GM18498 (cell line): ENCODE results near the gene NFIX.

Experiments
- ATAC-seq: cut with Tn5 transposase; IDR thresholded peaks from one replicate; pipeline ENCODE4 v1.9.1; 2021; ENCODE audit warnings: mild to moderate bottlenecking, moderate library complexity; ENCODE audit not compliant: unreplicated experiment

The NFIX gene

DNA sequence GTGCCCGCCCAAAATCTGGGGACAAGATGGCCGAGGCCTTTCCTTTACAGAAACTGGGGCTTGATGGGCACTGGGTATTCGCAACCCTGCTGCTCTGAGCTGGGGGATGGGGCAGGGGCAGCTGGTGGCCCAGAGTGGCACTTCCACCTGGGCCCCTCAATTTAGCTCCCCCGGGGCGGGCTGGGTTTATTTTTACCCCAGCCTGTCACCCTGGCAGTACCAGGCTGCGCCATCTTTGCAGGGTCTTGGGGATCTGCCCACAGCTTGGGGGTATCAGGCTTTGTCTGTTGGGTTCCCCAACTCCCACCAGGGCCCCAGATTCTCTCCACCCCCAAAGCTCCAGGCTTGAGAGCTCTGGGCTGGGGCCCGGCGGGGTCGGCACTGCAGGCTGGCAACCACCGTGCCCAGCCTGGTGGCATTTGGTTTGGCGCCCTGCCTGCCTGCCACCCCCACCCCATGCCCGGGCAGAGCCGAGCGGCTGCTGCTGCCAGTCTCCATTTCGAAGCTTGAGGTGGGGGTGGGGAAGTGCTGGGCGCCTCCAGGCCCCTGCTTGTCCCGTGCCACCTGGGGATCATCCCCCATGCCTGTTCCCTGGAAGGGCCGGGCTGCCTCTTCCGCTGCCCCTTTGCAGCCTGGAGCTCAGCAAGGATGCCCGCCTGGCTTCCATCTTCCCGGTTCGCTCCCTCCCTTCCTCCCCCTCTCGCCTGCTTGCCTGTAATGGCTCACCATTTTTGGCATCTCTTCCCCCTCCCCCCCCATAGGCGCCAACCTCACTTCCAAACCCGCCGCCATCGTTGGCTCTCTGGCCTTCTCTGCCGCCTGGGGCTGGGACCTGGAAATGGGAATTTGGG is 11.4 kb downstream of the NFIX start:
- ATAC-seq: no peak

DNA sequence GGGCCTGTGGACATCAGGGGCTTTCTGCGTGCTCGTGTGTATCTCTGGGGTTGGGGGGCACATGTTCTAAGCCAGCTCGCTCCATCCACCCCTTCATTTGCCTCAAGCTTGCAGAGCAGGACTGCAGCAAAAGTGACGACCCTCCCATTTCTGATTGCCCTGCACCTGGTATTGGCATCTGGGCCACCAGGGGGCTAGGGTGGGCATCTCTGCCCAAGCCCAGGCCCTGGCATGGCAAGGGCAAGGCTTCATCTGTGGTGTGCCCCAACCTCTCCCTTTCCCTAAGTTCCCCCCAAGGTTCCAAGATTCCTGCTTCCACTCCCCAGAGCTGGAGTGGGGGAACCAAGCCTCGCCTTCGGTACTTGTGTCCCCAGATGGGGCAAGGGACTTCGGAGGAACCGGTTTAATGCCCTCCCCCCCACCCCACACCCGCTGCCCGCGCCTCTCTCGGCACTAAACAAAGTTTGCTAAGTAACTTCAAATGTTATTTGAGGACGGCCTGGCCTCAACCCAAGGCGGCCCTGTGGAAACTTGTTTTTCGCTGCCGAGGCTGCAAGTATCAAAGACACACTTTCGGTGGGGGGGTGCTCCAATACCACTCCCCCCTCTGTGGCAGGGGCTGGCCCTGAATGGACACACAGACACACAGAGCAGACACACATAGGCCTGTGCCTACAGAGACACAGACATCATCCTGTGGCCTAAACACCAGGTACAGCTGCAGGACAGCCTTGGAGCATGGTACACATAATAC is 12.2 kb downstream of the NFIX start:
- ATAC-seq: no peak

DNA sequence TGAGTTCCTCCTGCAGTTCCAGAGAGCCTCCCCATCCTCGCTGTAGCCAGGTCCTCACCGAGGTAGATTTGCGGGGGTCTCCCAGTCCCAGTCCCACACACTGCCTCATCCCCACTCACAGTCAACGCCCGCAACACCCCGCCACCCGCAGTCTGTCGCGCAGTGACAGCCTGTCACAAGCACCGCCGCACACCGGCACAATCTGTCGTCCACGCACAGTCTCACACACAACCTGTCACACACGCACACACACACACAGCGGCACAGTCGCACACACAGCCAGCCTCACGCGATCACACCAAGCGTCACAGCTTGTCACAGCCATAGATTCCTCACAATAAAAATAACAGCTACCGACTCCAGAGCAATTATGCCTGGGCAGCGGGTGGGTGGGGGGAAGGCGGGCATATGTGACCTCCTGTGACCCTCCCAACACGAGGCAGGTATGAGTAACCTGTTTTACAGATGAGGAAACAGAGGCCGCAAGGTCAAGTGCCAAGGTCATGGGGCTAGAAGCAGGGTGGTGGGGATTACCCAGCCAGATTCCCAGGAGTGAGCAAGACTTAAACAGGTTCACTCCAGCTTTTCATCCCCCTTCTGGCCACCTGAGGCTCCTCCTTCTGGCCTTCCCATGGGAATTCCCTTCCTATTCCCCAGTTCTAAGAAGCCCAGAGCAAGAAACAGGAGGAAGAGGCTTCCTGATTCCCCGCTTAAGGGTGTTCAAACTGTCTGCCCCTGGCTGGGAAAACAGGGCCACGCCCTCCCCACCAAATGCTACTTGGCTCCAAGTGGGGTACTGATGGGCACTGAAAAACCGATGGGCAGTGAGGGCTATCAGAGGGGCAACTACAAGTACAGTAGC is 13.9 kb downstream of the NFIX start:
- no peak for ATAC-seq

DNA sequence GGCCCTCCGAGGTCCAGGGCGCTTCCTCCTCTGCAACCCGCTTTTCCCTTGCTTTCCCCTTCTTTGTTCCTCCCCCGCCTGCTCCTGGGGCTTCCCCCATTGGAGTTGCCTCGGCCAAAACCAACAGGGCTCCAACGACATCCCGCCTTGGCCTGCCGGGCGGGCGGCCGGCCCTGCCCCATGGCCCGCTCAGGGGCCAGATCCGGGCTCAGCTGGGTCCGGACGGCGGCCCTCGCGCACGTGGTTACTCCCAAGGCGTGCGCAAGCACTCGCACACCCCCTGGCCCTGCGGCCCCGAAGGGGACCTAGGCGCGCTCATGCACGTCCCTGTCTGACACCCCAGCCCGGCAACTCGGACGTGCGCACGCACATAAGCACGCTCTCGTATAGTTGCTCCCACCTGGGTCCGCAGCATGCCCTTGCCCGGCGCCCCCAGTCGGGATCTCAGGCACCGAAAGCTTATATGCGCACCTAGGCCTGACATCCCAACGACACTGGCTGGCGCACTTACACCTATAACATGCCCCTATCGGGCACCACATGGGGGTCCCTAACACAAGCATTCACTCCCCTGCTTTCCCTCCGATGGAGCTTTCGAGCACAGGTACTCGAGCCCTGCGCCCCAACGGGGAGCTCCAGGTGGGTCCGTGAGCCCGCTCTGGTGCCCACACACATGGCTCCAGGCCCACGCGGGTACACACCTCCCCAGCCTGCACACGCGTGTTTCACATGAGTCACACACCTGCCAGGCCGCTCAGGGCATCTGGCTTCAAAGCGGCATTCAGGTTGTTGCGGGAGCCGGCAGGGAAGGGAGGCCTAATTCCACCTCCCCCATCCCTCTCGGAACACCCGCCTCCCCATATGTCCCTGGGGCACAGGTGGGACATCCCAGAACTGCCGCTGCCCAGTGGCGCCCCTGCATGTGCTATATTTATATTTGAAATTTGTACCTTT is 15.0 kb downstream of the NFIX start:
- ATAC-seq: no peak

DNA sequence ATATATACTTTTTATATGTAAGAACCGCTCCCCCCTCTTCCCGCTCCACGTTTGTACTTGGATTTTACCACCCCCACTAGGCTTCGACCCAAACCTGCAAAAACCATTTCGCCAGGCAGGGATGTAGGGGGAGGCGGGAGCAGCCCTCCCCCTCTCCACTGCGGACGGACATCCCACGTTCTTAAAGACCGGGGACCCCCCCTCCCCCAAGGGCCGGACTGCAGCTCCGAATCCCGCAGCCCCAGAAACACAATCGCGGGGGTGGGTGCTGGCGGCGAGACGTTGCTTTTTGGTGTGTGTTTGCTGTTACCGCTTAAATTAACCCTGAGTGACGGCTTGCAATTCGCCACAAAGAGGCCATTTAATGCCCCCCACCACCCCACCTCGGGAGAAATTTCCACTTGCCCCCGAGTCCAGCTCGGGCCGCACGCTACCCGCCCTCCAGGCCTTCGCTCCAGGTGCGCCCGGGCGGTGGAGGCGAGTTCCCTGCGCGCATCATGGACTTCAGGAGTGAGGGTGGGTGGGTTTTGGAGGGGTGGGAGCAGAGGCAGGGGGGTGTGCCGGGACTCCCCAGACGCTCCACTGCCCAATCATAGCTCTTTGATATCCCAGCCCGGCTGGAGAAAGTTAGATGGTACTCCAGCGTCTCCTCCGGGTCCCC is 15.8 kb downstream of the NFIX start:
- no peak for ATAC-seq

DNA sequence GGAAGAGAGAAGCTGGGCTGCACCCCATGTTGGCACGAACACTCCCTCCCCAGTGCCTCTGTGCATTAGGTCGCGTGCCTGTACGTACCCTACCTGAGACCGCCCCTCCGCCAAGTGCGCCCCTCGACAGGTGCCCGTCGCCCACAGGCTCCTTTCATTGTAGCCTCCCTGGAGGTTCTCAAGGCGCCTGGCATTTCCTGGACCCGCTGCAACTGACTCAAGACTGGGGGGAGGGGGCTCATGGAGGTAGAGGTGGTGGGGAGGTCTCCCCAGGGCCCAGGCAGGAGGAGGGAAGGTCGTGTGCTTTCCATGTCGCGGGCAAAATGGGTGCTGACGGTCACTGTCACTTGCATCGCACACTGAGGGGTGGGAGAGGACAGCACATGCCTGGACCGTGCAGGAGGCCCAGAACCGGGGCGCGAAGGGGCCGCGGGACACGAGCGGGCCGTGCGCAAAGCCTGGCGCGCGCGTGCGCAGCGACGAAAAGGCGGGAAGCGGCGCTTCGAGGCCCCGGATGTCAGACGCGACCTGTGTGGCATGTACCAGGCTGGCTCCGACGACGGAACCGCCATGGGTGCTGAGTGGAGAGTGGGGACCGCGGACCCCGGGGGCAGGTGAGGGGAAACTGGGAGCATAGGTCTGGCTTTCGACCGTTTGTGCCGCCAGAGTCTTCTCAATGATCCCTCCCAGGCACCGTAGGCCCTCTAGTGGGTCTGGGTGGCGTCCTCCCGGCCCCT is 16.5 kb downstream of the NFIX start:
- no peak for ATAC-seq

DNA sequence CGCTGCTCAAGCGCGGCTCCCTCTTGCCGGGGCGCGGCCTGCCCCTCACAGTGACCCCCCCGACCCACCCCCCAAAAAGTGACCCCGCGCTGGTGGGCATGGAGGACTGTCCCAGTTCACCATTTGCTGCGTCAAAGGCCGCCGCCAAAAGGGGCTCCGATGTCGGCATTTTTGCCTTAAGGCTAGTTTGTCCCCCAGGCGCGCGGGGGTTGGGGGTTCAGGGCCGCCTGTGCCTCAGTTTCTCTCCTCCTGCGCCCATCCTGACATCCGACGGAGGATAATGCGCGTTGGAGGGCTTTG is 17.1 kb downstream of the NFIX start:
- ATAC-seq: no peak

DNA sequence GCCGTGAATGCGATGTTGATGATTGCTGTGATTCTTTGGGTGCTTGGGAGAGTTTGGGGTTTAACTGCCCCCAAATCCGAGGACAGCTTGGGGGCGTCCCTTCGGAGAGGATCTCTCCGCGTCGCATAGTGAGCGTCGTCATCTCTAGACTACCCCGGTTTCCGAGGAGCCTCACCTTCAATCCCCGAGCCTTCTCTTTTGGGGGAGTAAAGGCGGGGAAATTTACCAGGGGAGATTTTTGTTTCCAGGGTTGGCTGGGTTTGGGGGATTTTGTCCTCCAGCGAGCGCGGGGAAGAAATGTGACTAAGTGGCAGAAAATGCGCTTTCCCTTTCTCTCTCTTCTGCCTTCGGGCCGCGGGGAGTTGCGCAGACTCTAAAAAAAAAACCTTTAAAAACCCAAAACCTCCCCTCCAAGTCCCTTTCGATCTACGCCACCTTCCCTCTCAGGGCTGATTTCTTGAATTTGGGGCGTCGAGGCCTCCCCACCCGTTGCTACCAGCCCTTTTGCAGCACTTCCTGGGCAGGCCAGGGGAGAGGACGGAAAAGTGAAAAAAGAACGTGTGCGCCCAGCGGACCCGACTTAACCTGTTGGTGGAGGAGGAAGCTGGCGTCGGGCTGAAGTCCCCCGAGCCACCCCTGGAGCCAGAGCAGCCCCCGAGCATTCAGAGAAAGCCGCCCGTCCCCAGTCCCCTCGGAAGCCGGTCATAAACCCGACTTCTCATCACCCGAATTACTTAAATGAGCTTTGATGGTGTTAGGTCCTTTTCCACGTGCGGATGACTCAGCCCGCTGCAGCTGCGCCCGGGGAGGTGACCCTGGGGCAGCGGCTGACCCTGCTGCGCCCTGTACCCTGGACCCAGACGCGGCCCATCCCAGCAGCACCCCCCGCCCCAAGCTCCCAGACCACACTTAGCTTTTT is 17.7 kb downstream of the NFIX start:
- no peak for ATAC-seq

DNA sequence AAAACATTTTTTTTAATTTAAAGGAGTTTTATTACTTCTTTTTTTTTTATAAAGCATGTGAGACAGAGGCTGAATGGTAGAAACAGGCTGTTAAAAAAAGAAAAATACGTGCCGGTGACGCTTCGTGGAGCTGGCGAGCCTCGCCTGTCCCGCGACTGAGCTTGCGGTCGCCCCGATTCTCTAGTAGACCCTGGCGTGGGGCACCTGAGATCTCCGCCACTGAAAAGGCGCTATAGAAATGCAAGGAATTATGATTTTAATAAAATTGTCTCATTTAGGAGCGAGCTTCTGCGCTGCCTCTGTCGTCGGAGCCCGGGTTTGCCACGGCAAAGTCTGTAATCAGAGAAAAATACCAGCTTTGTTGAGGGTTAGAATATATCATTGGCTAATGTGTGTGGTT is 18.4 kb downstream of the NFIX start:
- no peak for ATAC-seq

DNA sequence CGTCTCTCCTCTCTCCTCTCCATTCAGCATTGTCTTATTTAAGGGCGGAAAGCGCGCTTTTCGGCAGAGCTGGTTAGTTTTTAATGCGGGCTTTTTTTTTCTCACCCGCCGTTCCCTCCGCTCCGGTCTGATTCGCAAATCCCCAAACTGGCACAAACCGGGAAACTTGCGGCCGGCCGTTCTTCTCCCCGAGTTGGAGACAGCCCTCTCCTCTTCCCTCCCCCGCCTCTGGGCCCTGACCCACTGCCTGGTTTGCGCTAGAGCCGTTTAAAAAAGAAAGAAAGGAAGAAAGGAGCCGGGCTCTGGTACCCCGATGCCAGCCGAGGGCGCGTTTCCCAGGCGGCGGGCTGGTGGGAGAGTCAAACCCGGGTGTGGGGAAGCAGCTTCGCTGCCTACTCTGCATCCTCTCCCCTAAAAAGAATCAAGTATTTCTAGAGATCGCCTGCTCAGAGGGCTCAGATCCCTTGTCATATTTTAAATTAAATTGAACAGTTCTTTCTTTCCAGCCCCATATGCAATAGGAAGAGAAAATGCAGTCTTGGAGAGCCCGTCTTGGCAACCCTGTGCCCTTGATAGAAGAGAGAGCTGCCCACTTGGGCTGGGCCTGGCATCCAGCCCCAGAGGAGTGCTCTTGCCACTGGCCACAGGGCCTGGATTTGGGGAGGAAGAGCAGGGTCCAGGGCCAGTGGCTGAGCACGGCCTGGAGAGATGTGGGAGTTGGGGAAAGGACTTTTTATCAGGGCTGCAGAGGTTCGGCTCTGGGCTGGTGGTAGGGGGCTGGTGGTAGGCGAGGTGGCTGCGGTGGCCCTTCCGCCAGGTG is 19.0 kb downstream of the NFIX start:
- no peak for ATAC-seq

DNA sequence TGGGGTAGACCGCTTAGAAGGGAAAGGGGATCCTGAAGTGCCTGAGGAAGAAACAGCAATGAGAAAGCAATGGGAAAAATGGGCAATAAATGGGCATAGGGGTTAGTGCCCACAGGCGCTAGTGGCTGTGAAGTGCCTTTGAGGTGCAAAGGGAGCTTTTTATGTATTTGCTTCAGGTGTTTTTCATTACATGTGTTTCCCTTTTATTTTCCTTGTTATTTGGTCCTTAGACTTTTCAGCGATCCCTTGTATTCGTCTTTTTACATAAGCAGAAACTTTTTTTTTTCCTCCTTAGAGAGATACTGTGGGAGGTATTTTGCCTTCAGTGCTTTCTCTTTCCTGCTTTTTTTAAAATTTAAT is 19.6 kb downstream of the NFIX start:
- ATAC-seq: no peak

DNA sequence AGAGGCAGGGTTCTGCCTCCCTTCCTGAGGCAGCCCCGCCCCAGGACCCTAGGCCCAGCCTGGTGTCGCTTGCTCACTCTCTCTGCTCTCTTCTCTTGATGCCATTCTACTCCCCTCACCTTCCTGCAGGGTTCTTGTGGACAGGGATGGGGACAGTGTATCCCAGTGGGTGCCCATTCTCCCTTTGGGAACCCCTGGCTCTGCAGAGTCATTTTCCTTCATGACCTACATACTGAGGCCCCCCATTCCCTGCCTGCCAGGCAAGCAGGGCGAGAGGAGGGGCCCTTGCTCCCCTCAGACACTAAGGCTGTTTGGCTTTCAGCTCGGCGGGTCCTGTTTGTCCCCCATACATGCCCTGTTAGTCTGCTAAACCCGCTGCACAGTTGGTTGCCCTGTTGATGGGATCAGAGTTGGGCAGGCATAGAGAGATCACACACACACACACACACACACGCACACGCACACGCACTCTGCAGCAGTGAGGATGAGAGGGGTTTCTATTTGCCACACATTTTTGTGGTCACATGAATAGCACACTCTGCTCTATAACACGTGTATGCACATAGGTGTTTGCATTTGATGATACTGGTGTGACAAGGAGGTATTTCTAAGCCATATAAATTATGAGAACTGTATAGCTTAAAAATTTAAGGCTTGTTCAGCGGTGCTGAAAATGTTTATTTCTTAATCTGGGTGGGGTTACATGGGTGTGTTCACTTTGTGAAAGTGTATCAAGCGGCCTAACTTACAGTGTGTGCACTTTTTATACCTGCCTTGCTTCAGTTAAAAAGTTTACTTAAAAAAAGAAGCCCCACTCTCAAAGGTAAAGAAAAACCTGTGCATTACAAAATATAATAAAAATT is 20.3 kb downstream of the NFIX start:
- ATAC-seq: no peak

DNA sequence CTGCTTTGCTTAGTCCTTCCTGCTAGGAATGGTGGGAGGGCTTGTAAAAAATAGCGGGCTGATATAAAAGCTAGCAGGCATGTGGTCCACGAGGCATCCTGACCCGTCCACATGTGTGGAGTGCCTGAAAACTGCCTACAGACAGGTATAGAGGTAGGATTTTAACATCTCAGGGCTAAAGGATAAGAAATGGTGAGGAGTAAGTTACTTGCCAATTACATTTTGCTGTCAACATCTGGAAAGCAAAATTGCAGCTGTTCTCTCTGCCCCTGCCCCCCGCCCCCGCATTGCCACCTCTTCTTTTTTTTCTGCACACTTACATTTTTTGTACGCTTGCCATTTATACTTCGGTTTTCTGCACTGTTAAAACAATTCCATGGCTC is 21.0 kb downstream of the NFIX start:
- ATAC-seq: no peak

DNA sequence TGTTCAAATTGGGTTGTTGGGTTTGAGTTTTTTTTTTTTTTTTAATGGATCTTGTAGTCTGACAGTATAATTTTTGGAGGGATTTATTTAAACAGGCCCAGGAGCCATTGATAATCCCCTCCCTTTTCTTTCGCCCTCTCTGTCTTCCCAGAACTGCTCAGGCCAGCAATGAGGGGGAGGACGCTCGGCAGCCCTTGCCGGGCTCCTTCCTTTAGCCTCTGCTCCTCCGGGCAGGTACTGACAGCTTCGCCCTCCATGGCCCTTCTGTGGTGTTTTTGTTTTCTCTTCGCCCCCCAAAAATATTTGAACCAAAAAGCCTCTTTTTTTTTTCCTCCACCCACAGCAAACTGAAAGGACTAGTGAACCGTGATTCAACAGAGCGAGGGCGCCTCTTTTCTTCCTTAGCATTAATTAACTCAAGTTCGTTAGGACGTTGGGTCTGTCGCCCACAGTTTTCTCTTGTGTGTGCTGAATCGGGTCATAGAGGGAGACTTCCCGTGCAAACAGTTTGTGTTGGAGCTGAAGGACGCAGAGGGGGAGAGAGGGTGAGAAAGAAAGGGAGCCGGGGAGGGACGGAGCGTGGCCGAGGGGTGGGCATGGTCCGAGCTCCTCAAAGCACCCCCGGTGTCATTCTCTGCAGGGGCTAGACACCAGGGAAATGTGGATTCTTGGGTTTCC is 21.5 kb downstream of the NFIX start:
- ATAC-seq: no peak

DNA sequence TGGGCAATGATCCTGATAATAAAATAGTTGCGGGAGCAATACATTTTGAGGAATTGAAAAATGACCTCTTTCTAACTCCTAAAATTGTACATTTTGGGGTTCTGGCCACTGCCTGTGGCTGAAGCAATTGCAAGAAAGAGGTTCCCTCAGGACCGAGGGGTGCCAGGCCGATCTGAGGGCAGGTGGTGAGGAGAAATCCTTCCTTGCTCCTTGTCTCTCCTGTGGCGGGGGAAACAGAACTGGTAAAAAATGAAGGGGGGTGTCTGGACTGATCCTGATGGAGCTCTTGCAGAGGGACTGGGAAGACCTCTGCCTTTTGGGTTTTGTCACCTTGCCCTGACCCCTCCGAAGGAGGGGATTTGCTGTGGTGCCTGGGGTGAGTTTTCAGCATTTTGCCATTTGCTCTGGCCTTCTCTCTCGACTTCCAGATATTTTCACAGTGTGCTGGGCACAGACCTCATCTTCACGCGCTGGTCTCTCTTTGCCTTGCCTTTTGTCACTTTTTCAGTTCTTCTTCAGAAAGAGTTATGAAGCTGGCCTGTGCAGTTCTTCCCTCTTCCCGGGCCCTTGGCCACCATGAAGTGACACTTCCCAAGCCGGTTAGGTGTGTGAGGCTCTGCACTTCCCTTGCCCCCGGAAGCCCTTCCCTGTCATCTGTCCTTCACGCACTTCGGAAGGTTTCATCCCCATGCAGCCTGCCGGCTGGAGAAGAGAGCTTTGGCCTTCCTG is 22.2 kb downstream of the NFIX start:
- no peak for ATAC-seq
